ENCODE measurements around the gene MAP4K3. TPM values are rescaled to one million over a fixed set of nuclear protein-coding genes. Genes with fewer than 3 reads are reported as not detected.

Gene MAP4K3
- total RNA-seq, 1 experiment from 2014 or later: 21.4 TPM

DNA sequence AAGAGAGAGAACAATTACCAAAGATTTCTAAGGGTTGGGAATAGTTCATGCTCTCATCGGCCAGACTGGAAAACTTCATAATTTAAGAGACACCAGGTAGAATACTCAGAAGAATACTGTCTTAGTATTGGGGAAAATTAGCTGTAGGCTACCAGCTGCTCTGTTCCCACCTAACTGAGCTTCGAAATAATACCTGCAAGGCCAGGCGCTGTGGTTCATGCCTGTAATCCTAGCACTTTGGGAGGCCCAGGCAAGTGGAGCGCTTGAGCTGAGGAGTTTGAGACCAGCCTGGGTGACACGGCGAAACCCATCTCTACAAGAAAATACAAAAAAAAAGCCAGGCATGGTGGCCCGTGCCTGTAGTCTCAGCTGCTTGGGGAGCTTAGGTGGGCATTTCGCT is 35.8 kb downstream of the MAP4K3 start:
- CTCF ChIA-PET: no interaction called here
- Histone ChIP-seq H3K9me3 (ENCODE audit: control insufficient read depth in 1 of 2, insufficient read depth in 1 of 2, low read depth in 1 of 2, low read length in 2 of 2) (no peaks in the 10 kb centered on the region), H3K4me3 (replicated peaks in 1 of 2; ENCODE audit: low read depth in 1 of 2, low read length in 2 of 2) (no peak overlapping the region), H3K27me3 (ENCODE audit: insufficient read depth, low read length) (no peaks in the 10 kb centered on the region), H3K9ac (ENCODE audit: low read length) (no peak overlapping the region), H4K20me1 (ENCODE audit: insufficient read depth) (0 out of 2 replicates have a peak, but pooled peaks cover 4% of the 10 kb centered on the region), H3K27ac (ENCODE audit: low read depth, low read length) (no peak overlapping the region), H3K4me2 (ENCODE audit: low read length) (no peak overlapping the region), H3K36me3 (ENCODE audit: control insufficient read depth in 1 of 2, insufficient read depth in 2 of 2, low read length in 2 of 2) (no peaks in the 10 kb centered on the region), H3K79me2 (ENCODE audit: insufficient read depth, low read length) (peaks cover 87% of the 10 kb centered on the region), H2AFZ (ENCODE audit: low read depth, low read length, poor library complexity, severe bottlenecking) (no peak overlapping the region), H3K4me1 (ENCODE audit: control insufficient read depth in 1 of 2, insufficient read depth in 2 of 2, low read length in 2 of 2) (no peaks in the 10 kb centered on the region), H3K9me2 (ENCODE audit: insufficient read depth) (no peaks in the 10 kb centered on the region)
- no TSS peak for BruUV-seq (replicated peaks)
- DNase-seq (ENCODE audit: low read depth, low spot score) (no peak), ATAC-seq (no peak)
- TF ChIP-seq, protein P1, sequence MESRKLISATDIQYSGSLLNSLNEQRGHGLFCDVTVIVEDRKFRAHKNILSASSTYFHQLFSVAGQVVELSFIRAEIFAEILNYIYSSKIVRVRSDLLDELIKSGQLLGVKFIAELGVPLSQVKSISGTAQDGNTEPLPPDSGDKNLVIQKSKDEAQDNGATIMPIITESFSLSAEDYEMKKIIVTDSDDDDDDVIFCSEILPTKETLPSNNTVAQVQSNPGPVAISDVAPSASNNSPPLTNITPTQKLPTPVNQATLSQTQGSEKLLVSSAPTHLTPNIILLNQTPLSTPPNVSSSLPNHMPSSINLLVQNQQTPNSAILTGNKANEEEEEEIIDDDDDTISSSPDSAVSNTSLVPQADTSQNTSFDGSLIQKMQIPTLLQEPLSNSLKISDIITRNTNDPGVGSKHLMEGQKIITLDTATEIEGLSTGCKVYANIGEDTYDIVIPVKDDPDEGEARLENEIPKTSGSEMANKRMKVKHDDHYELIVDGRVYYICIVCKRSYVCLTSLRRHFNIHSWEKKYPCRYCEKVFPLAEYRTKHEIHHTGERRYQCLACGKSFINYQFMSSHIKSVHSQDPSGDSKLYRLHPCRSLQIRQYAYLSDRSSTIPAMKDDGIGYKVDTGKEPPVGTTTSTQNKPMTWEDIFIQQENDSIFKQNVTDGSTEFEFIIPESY (IDR thresholded peaks at IDR 0.05; ENCODE audit: extremely low read depth, insufficient replicate concordance, low read length): no peak
- POLR2A ChIA-PET: interaction anchor here (1.2 kb wide), 1 partner anchor 10 kb away, joined by 3 read pairs; no protein-coding TSS in a partner anchor
- intact Hi-C loops (cut with micrococcal nuclease): no loop called here
- RAD21 ChIA-PET (ENCODE audit: low non-redundant PET in 1 of 2, low total read pairs in 2 of 2, uncharacterized antibody in 2 of 2, unreplicated experiment in 2 of 2): no interaction called here

DNA sequence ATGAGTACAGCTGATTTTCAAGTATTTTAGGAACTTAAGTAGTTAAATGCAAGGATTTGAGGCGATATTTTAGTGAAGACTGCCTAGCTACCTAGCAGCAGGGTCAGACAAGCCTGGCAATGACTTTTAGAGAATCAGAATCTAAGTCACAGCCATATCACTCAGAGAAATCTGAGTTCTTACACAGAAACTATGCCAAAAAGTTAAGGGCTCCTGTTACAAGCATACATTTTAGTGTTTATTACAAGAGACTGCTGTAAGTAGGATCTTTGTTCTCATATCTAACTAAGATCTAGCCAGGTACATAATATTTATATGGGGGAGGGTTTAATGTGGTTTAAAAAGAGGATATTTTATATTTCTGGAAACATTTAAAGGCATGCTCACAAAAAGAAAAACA is 37.5 kb downstream of the MAP4K3 start:
- H2AFZ ChIP-seq (ENCODE audit: low read depth, low read length, poor library complexity, severe bottlenecking): no peak overlapping the region
- no peak overlapping the region for H3K9ac ChIP-seq (ENCODE audit: low read length)
- no peaks in the 10 kb centered on the region for H3K27me3 ChIP-seq (ENCODE audit: insufficient read depth, low read length)
- H3K4me1 ChIP-seq (ENCODE audit: control insufficient read depth in 1 of 2, insufficient read depth in 2 of 2, low read length in 2 of 2): no peaks in the 10 kb centered on the region
- no peak overlapping the region for H3K27ac ChIP-seq (ENCODE audit: low read depth, low read length)
- H3K9me2 ChIP-seq (ENCODE audit: insufficient read depth): no peaks in the 10 kb centered on the region
- POLR2A ChIA-PET: interaction anchor here (1.1 kb wide), 1 partner anchor 20 kb away, joined by 3 read pairs; no protein-coding TSS in a partner anchor
- no peak for ATAC-seq
- H3K79me2 ChIP-seq (ENCODE audit: insufficient read depth, low read length): peaks cover 88% of the 10 kb centered on the region
- no peak overlapping the region for H3K4me2 ChIP-seq (ENCODE audit: low read length)
- H3K36me3 ChIP-seq (ENCODE audit: control insufficient read depth in 1 of 2, insufficient read depth in 2 of 2, low read length in 2 of 2): no peaks in the 10 kb centered on the region
- intact Hi-C loops (cut with micrococcal nuclease): no loop called here
- 0 out of 2 replicates have a peak, but pooled peaks cover 4% of the 10 kb centered on the region for H4K20me1 ChIP-seq (ENCODE audit: insufficient read depth)
- no peaks in the 10 kb centered on the region for H3K9me3 ChIP-seq (ENCODE audit: control insufficient read depth in 1 of 2, insufficient read depth in 1 of 2, low read depth in 1 of 2, low read length in 2 of 2)
- RAD21 ChIA-PET (ENCODE audit: low non-redundant PET in 1 of 2, low total read pairs in 2 of 2, uncharacterized antibody in 2 of 2, unreplicated experiment in 2 of 2): no interaction called here
- H3K4me3 ChIP-seq (replicated peaks in 1 of 2; ENCODE audit: low read depth in 1 of 2, low read length in 2 of 2): no peak overlapping the region
- no TSS peak for BruUV-seq (replicated peaks)
- CTCF ChIA-PET: no interaction called here
- DNase-seq (ENCODE audit: low read depth, low spot score): no peak
- TF ChIP-seq EZH2 (IDR thresholded peaks at IDR 0.05): no peak
- TF ChIP-seq, protein P1 (IDR thresholded peaks at IDR 0.05; ENCODE audit: extremely low read depth, insufficient replicate concordance, low read length): no peak
- no peak for TF ChIP-seq EZH2phosphoT487 (IDR thresholded peaks at IDR 0.05; ENCODE audit: borderline replicate concordance)
- no peak for TF ChIP-seq ELF1 (IDR thresholded peaks at IDR 0.05; ENCODE audit: borderline replicate concordance, low read depth)
- TF ChIP-seq CBX3 (IDR thresholded peaks at IDR 0.05; ENCODE audit: low read depth): no peak
- TF ChIP-seq, protein P2, sequence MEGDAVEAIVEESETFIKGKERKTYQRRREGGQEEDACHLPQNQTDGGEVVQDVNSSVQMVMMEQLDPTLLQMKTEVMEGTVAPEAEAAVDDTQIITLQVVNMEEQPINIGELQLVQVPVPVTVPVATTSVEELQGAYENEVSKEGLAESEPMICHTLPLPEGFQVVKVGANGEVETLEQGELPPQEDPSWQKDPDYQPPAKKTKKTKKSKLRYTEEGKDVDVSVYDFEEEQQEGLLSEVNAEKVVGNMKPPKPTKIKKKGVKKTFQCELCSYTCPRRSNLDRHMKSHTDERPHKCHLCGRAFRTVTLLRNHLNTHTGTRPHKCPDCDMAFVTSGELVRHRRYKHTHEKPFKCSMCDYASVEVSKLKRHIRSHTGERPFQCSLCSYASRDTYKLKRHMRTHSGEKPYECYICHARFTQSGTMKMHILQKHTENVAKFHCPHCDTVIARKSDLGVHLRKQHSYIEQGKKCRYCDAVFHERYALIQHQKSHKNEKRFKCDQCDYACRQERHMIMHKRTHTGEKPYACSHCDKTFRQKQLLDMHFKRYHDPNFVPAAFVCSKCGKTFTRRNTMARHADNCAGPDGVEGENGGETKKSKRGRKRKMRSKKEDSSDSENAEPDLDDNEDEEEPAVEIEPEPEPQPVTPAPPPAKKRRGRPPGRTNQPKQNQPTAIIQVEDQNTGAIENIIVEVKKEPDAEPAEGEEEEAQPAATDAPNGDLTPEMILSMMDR (IDR thresholded peaks at IDR 0.05 in 2 of 3, conservative IDR thresholded peaks at IDR 0.05 in 1 of 3; ENCODE audit: borderline replicate concordance in 1 of 3, insufficient read depth in 1 of 3, low read depth in 2 of 3, low read length in 2 of 3): no peak
- no peak for TF ChIP-seq RAD21 (IDR thresholded peaks at IDR 0.05; ENCODE audit: low read depth)
- TF ChIP-seq POLR2AphosphoS5 (IDR thresholded peaks at IDR 0.05; ENCODE audit: low read depth, low read length): no peak
- no peak for TF ChIP-seq ZFX (IDR thresholded peaks at IDR 0.05)
